Right lobe of liver (tissue), 6 donors: ENCODE data around the gene ASPHD2. TPM values are rescaled to one million over a fixed set of nuclear protein-coding genes. Genes with fewer than 3 reads are reported as not detected.
"Not testable (repeated sequence)": the region's sequence is repeated elsewhere in the genome, so short reads cannot be mapped to it uniquely, and the experiment has no call there.

Experiments
- ATAC-seq, 4 donors: fragments of 200-7000 bp; cut with Tn5 transposase; one replicate each; pipeline ENCODE4 v1.9.1; 2020; ENCODE audit warnings: mild to moderate bottlenecking in 4 of 4, moderate library complexity in 4 of 4
- DNase-seq, 3 donors: peaks; one replicate each; pipeline ENCODE4 v3.0.0-alpha.2; 2020
- H3K27ac ChIP-seq, 3 donors: fragments of 200-600 bp; one replicate each; pipeline ENCODE4 v1.8.0; 2022
- H3K27me3 ChIP-seq, 2 donors: fragments of 200-600 bp; one replicate each; pipeline ENCODE4 v1.8.0; 2022
- H3K36me3 ChIP-seq, 4 donors: fragments of 200-600 bp; sonication (generic) in 1 of 4; one replicate each; pipeline versions ENCODE4 v1.5.1 to v1.8.0; 2017 to 2022; ENCODE audit warnings: control low read depth in 1 of 4
- H3K4me1 ChIP-seq, 4 donors: fragments of 200-600 bp; sonication (generic) in 1 of 4; one replicate each; pipeline versions ENCODE4 v1.5.1 to v1.8.0; 2017 to 2022; ENCODE audit warnings: control low read depth in 1 of 4
- H3K4me3 ChIP-seq, 3 donors: fragments of 200-600 bp; one replicate each; pipeline ENCODE4 v1.8.0; 2022
- H3K9me3 ChIP-seq, 4 donors: fragments of 200-600 bp; sonication (generic) in 1 of 4; one replicate each; pipeline versions ENCODE4 v1.5.1 to v1.8.0; 2017 to 2022; ENCODE audit warnings: control low read depth in 1 of 4
- CTCF ChIP-seq, 4 donors: fragments of 200-600 bp in 3 of 4; fragments of 450-650 bp in 1 of 4; IDR thresholded peaks; one replicate each; pipeline versions ENCODE4 v1.5.1 to v1.8.0; 2016 to 2022; ENCODE audit warnings: antibody characterized with exemption in 4 of 4, mild to moderate bottlenecking in 2 of 4
- POLR2A ChIP-seq: fragments of 450-650 bp; IDR thresholded peaks from one replicate; pipeline ENCODE4 v1.6.1; 2017; ENCODE audit warnings: antibody characterized with exemption, mild to moderate bottlenecking
- WGBS: methylation state at CpG from one replicate; pipeline ENCODE4 v1.1.6; 2018; ENCODE audit warnings: low coverage, low lambda C conversion rate; ENCODE audit not compliant: insufficient coverage; ENCODE audit errors: missing lambda C conversion rate; 5-methylcytosine and 5-hydroxymethylcytosine counted together
- intact Hi-C, 2 donors: fragments of 100-400 bp; cut with DNase I; formaldehyde crosslinking; loops; one replicate each; pipeline versions ENCODE4 v1.11.2 to v1.14.1; 2022
- total RNA-seq, 6 experiments: library from RNA; depleted of rRNA in 2 of 6; stranded (reverse); fragments of >200 nt in 2 of 6; fragmentation: NEBNext Ultra II Directional in 3 of 6; extraction: Animal tissue kit (Norgen Biotek cat#: 25700) in 3 of 6; gene quantifications; one replicate each; pipeline versions ENCODE4 v1.1.0 to v1.2.4, GENCODE V29; 2016 to 2023
- donor health status: DM: no; HTN: yes; CAD: no.
- donor health status: DM: no; HTN: no; CAD: no.
- donor health status: DM: no; HTN: no; CAD: no.
- donor health status: DM: no; HTN: yes; CAD: no.
- donor health status: DM: no; HTN: yes; CAD: no.

The ASPHD2 gene
- total RNA-seq, 6 experiments from 2014 or later, result 0.07 to 0.38 (median 0.12) TPM; not detected in 3

- WGBS, result 41% methylated on average over 9 of the region's 11 CpGs
- Histone ChIP-seq H3K4me1 (no peaks in the 10 kb centered on the region), H3K36me3 (no peaks in the 10 kb centered on the region), H3K9me3 (no peaks in the 10 kb centered on the region), H3K4me3 (no peak overlapping the region), H3K27me3 (no peaks in the 10 kb centered on the region), H3K27ac (no peak overlapping the region)
- intact Hi-C loops, result no loop called here
- no peak for TF ChIP-seq CTCF (IDR thresholded peaks at IDR 0.05)
- DNase-seq (no peak), ATAC-seq (no peak)
Measured at GRCh38 chr22:26436903-26437515, 7.9 kb downstream of the ASPHD2 start.

DNA sequence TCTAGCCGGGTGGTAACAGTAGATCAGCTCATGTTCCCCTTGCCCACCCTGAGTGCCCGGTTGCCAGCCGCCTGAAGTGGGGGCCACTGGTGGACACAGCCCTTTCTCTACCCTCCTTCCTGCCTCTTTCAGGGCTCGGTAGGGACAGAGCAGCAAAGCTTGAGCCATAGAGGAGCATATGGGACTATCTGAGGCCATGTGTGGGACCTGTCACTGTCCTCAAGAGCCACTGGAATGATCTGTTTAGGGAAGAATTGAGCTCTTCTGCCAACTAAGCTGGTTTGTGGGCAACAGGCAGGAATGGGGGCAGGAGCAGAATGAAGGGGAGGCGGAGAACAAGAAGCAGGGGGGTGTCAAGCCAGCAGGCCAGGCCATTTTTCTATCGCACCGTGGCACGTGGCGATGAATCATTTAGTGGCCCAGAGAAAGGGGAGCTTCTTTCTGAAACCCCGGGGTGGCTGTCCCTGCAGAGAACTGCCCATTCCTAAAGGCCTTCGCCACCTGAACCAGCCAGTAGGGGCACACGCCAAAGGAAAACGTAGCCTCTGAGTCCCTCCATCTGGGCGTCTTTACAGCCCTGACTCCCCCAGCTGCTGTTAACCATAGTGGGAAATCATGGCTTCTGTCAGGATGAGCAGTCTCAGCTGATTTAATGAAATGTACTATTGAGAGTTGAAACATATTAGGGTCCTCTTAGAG lies 8.8 kb downstream of the ASPHD2 start:
- no peak overlapping the region for H3K27ac ChIP-seq
- no peaks in the 10 kb centered on the region for H3K9me3 ChIP-seq
- ATAC-seq (no peak), DNase-seq (no peak)
- intact Hi-C loops, result no loop called here
- no peak overlapping the region for H3K4me3 ChIP-seq
- 78% methylated on average over 4 of the region's 14 CpGs for WGBS
- no peak for TF ChIP-seq CTCF (IDR thresholded peaks at IDR 0.05)
- no peak for TF ChIP-seq POLR2A
- H3K36me3 ChIP-seq, result no peaks in the 10 kb centered on the region
- H3K27me3 ChIP-seq, result no peaks in the 10 kb centered on the region
- H3K4me1 ChIP-seq, result no peaks in the 10 kb centered on the region

- H3K27me3 ChIP-seq, H3K27ac ChIP-seq, DNase-seq, ATAC-seq, H3K4me1 ChIP-seq, intact Hi-C loops, H3K36me3 ChIP-seq, H3K4me3 ChIP-seq, H3K9me3 ChIP-seq: not testable (repeated sequence)
- 77% methylated on average over 3 of the region's 3 CpGs for WGBS
Measured at GRCh38 chr22:26438776-26439175, 9.7 kb downstream of the ASPHD2 start.

DNA sequence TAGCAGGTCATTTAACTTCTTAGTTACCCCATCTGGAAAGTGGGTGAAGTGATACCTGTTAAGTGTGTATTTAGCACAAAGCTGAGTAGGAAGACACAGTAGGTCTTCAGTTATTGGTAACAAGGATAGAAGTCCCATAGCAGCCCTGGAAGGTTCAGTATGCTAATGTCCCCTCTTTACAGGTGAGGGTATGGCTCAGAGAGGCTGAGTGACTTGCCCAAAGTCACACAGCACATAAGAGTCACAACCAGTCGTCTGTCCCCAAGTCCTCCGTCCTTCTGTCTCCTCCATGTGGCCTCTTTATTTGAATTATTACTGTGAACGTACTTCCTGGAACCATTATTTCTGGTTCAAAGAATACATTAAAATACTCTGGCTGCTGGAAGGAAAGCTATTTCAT lies 10.5 kb downstream of the ASPHD2 start:
- no peak for DNase-seq
- H3K4me1 ChIP-seq, result no peaks in the 10 kb centered on the region
- H3K4me3 ChIP-seq, result no peak overlapping the region
- whole genome bisulfite sequencing, result 49% methylated on average over 3 of the region's 3 CpGs
- no peaks in the 10 kb centered on the region for H3K27me3 ChIP-seq
- intact Hi-C loops, result no loop called here
- no peaks in the 10 kb centered on the region for H3K9me3 ChIP-seq
- no peak overlapping the region for H3K27ac ChIP-seq
- ATAC-seq, result no peak
- no peaks in the 10 kb centered on the region for H3K36me3 ChIP-seq
- TF ChIP-seq POLR2A (no peak), CTCF (IDR thresholded peaks at IDR 0.05) (no peak)

DNA sequence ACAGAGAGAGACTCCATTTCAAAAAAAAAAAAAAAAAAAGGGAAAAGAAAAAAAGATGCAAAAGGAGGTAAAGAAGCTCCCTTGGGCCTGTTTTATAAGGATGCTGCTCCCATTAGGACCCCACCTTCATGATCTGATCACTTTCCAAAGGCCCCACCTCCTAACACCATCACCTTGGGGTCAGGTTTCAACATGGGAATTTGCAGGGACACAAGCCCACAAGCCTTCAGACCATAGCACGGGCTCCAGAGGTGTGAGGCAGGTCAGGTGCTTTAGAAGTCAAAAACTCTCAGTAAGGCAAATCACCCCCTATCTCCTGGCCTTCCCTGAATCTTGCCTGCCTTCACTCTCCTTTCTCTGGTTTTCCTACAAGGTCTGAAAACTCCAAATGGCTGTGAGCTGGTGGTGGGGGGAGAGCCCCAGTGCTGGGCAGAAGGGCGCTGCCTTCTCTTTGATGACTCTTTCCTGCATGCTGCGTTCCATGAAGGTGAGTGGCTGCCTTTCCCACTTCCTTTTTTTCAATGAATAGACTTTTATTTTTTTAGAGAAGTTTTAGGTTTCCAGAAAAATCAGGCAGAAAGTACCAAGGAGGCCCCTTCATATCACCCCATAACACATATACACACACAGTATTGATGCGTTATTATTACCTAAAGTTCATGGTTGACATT lies 13.2 kb downstream of the ASPHD2 start:
- Histone ChIP-seq H3K27ac (no peak overlapping the region), H3K4me3 (no peak overlapping the region), H3K4me1 (no peaks in the 10 kb centered on the region), H3K9me3 (no peaks in the 10 kb centered on the region), H3K27me3 (no peaks in the 10 kb centered on the region), H3K36me3 (no peaks in the 10 kb centered on the region)
- DNase-seq (no peak), ATAC-seq (no peak)
- TF ChIP-seq CTCF (IDR thresholded peaks at IDR 0.05), result no peak
- TF ChIP-seq POLR2A, result no peak
- 60% methylated on average over 4 of the region's 4 CpGs for WGBS
- intact Hi-C loops, result no loop called here
